Left kidney (tissue), 2 donors: ENCODE data around the gene CRACDL. TPM values are rescaled to one million over a fixed set of nuclear protein-coding genes. Genes with fewer than 3 reads are reported as not detected.
A peak's percentile ranks its signal among the peaks of the same experiment; 100 is the strongest.

Experiments
- DNase-seq: peaks from one replicate; pipeline ENCODE4 v3.0.0-alpha.2; 2013
- polyA plus RNA-seq: library from polyadenylated mRNA; unstranded; fragments of 120-200 nt; gene quantifications from one replicate; pipeline ENCODE4 v1.2.1, GENCODE V29; 2013; ENCODE audit not compliant: insufficient read length

The CRACDL gene
- polyA plus RNA-seq, 1 donor = 2.5 TPM

DNA sequence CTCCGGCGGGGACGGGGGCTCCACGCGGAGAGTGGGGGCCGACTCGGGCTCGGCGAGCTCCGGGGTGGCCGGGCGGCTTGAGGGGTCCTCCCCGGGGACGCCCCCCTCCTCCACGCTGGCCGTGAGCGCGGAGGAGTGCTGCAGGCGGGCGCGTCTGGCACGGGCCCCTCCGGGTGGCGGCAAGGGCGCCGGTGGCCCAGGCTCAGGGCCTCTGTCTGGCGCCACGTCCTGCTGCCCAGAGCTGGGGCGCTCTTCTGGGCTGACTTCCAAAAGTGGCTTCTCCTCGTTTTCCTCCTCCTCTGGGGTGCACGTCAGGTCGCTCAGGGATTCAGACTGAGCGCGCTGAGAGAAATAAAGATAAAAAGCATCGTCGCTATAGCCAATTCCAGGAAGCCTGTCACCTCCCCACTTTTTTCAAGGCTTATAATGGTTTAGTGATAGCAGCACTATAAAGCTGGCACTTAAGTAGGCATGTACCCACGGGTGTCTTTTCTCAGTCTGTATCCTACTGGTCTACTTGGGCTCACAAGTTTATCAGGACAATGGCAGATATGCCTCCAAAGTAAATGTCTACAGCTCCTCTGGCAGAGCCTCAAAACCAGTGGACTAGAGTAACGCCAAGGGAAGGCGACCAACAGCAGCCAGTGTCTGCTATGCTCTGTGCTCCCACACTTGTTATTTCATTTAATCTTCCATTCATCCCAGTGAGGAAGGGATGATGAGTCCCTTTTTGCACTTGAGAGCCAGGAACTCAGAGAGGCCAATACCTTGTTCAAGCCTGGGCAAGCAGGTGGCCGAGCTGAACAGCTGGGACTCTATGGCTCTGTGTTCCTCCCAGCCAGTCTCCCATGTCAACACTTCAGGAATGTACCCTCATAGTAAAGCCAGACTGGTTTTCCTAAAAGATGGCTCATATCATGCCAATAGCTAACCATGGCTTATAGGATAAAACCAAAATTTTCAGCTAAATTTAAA lies 112.5 kb downstream of the CRACDL start:
- no peak for DNase-seq

DNA sequence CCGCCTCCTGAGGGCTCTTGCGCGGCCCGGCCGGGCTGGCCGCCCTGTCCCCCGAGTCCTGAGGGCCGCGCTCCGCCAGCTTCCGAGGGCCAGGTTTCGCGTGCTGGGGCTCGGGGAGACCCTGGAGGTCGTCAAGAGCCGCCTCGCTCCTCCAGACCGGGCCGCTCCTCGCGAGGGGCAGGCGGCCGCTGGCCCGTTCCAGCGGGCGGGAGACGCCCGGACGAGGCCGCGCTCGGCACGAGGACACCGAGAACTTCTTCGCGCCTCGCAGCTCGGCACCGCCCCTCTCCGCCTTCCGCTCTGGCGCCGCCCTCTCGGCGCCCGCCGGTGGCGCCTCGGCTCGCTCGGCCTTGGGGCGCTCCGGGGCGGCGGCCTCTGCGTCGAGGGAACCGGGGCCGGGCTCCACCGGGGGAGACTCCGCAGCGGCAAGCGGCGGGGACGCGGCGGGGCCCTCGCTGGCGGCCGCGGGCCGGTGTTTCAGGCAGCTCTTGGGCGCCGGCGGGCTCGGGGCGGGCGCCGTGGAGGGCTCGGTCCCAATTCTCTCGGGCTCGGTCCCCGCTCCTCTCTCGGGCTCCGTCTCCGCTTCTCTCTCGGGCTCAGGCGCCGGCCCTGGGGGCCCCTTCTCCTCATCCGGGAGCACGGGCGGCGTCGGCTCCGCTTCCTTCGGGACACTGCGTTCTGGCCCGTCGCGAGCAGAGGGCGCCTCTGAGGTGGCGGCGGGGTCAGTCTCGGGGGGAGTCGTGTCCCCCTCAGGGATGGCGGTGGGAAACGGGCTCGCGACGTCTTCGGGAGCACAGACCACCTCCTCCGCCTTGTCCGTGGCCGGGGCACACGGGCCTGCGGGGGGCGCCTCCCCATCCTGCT lies 113.5 kb downstream of the CRACDL start:
- DNase-seq = peak; percentile 45

DNA sequence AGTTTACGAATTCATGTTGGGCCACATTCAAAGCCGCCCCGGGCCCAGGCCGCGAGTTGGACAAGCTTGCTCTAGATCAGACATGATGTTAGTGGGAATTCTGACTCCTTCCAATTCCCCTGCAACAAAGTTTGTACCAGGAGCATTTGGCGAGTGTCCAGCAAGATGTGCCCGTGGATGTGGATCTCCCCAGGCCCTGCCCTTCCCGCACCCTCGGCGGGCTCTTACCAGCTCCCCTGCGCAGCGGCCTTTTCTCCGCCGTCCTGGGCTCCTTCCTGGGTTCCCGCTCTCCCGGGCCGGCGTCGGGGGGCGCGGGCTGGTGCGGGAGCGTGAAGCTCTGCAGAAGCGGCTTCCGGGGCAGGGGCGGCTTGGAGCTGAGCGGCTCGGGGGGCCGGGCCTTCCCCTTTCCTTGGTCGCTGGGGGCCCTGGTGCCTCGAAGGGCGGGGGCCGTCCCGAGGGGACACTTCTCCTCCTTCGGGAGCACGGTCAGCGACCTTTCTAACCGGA lies 114.3 kb downstream of the CRACDL start:
- DNase-seq = no peak

DNA sequence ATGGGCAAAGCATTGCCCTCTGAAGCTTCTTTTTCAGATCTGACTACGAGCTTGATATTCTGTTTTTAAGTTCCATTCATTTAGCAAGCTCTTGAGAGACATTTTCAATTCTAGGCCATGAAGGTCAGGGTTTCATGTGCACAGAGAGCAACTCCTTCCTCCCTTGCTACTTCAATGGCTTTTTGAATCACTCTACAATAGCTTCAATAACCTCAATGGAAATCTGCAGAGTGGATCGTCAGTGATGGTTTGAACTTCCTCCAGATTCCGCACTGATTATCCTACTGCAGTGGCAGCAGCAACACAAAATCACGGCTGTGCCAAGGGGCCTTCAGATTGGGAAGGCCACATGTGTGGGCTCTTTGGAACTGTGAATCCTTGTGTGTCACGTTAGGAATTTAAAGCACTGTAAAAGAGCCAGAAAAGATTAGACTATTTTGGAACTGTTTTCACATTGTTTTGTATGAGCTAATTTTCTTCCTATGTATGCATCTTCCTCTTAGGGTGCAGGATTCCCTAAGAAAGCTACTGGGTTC lies 116.7 kb downstream of the CRACDL start:
- no peak for DNase-seq

DNA sequence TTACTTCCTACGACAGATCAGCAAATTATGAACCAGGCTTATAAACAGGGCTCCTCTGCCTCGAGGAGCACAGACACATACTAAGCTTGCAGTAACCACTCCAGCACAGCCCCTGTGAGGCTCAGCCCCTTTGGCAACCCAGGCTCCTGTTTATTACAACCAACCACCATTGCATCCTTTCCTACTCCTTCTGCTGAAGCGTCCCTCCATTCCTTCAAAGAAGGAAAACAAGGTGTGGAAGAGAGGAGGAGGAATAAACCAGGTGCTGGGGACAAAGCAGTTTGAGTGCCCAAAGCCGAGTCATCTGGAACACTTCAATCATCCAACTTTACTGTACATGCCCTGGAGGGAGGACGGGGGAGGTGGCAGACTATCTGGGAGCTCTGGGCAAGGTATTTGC lies 117.9 kb downstream of the CRACDL start:
- no peak for DNase-seq

DNA sequence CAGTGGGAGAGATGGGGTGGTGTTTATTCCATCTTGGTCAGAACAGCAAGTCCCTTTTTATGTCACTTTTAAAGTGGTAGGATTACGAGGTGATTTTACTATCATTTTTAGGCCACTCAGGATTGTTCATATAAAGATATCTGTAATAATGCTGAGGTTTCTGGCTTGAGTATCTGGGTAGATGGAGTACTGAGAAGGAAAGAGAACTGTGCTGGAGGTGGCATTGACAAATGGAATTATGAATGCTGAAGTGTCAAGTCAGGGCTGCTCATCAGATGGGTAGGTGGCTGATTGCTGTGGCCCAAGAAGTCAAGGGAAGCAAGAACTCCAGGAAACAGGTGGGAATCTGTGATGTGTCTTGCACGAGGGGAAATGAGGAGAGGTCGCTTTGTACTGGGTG lies 119.7 kb downstream of the CRACDL start:
- DNase-seq = no peak

DNA sequence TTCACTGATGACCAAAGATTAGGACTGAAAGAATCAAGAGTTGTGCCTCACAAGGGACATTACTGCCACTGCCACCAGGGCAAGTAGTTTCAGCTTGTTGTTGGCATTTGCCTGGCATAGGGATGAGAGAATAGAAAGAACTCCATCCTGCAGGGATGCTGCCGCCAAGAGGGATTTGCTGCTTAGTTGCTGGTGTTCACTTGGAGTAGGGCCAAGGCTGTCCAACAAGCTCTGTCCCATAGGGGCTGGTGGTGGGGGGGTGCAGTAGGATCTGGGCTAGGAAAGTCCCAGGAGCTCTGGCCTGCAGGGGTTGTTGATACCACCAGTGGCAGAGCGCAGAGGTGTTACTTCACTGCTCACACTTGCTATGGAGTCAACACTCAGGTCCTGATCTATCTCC lies 120.2 kb downstream of the CRACDL start:
- DNase-seq = no peak

DNA sequence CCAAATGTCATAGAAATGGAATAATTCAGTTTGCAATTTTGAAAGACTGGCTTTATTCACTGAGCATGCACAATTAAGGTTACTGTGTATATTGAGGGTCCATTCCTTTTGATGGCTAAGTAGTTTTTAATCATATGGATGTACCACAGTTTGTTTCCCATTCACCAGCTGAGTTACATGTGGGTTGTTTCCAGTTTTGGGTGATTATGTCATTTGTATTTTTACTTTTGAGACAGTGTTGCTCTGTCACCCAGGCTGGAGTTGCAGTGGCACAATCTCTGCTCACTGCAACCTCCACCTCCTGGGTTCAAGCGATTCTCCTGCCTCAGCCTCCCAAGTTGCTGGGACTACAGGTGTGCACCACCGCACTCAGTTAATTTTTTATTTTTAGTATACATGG lies 124.3 kb downstream of the CRACDL start:
- DNase-seq = no peak

DNA sequence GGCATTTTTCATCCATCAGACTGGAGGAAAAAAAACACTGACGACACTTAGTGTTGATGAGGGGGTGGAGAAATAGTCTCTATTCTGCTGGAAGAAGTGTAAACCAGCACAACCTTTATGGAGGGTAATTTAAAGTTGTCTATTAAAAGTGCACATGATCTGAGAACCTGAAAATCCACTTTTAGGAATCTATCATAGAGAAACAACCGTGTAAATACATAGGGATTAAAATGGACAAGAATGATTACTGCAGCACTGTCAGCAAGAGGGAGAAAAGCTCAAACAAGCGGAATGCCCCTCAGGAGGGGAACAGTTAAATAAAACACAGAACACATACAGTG lies 125.5 kb downstream of the CRACDL start:
- no peak for DNase-seq

DNA sequence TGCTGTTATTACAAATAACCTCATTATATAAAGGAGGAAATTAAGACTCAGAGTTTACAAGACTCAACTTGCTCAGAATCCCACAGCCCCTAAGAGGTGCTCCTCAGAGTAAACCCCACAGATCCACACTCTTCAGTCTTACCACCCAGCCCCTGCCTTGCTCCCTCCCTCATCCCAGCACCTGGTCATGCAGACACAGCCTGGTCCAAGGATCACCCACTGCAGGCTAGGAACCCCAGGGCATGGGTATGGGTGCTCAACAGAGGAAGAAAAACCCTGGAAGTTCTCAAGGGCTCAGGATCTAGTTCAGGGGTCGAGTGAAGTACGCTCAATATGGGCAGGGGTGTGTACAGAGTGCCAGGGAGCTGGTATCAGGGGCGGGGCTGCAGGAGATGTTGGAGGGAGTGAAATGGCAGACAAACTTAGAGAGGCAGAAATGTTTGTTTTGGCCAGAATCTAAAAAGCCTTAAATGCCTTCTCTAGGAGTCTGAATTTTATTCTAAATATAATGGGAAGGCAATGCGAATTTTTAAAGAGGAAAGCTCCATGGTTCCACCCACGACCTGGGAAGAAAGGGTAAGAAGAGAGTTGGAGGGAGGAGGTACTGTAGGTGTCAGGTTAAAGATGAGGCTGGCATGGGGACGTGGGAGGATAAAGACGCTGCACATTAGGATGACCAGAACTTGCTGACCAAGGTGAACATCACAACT lies 126.0 kb downstream of the CRACDL start:
- no peak for DNase-seq

DNA sequence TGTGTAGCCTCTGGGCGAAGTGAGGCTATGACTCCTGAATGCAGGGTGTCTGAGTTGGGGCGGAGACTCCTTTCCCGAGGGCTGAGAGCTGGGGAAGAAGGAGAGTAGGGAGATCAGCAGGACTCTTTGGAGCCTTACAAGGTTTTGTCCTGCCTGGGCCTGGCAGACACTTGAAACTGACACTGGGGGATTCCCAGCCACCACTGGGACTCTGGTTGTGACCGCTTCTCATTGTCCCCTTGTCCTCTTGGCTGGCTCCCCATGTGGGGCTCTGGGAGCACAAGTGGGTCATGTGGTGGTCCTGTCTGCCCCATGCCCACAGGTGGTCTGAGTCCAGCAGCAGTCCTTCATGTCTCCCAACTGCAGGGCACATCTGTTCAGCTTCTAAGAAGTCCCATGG lies 126.9 kb downstream of the CRACDL start:
- no peak for DNase-seq

DNA sequence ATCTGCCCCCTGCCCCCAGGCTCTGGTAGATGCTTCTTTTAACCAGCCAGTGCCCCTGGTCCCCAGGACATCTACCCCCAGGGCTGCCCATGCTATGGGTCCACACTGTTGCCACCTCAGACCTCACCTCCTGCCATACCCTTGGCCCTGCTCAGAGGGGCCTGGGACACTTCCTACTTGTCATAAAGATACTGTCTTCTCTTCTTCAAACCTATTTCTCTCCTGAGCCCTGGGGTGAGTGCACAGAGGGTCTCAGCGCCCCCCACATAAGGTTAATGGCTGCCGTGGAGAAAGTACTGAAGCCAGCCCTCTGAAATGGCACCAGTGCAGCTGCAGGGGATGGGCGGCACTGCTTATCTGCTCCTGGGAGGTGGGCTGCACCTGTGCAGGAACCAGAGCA lies 127.5 kb downstream of the CRACDL start:
- DNase-seq = no peak

DNA sequence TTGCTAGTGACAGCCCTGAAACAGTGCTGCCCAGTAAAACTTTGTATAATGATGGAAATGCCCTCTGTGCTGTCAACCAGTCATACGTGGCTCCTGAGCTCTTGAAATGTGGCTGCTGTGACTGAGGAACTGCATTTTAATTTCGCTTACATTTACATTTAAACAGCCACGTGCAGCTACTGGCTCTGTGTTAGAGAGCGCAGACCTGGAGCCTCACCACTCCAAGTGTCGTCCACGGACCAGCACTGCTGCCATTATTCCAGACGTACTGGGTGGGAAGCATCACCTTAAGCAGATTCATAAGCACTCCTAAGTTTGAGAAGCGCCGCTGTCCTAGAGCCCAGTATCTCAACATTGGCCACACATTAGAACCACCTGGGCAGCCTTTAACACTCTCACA lies 128.1 kb downstream of the CRACDL start:
- DNase-seq = no peak

DNA sequence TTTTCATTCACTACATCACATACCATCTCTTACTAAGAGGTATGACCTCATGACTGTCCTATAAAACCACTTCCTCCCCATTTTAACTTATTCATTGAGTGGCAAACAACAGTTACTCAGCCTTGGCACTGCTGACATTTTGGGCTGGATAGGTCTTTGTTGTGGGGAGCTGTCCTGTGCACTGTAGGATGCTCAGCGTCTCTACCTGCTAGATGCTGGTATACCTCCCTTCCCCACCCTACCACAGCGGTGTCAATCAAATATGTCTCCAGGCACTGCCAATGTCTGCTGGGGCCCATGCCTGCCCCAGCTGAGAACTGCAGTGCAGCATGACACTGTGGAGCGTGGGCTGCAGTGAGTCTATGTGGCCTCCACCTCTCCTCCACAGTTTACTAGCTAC lies 128.8 kb downstream of the CRACDL start:
- no peak for DNase-seq

DNA sequence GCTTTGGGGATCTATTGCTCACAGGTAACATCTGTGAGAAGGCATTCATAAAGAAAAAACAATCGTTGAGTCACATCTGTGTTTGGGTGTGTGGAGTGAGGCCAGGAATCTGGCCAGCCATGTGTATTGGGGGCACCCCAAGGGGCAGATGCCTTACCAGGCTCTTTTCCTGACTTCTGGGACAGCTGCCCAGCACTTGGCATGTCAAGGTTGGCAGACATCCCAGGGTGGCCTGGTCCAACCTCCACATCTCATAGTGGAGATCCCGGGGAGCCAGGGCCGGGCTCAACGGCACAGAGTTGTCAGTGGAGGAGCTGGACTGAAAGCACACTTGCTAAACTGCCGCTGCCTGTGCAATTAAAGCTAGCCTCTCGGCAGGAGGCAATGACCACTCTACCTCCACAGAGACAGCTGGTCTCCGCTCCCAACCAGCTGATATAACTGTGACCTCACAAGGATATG lies 129.8 kb downstream of the CRACDL start:
- no peak for DNase-seq

DNA sequence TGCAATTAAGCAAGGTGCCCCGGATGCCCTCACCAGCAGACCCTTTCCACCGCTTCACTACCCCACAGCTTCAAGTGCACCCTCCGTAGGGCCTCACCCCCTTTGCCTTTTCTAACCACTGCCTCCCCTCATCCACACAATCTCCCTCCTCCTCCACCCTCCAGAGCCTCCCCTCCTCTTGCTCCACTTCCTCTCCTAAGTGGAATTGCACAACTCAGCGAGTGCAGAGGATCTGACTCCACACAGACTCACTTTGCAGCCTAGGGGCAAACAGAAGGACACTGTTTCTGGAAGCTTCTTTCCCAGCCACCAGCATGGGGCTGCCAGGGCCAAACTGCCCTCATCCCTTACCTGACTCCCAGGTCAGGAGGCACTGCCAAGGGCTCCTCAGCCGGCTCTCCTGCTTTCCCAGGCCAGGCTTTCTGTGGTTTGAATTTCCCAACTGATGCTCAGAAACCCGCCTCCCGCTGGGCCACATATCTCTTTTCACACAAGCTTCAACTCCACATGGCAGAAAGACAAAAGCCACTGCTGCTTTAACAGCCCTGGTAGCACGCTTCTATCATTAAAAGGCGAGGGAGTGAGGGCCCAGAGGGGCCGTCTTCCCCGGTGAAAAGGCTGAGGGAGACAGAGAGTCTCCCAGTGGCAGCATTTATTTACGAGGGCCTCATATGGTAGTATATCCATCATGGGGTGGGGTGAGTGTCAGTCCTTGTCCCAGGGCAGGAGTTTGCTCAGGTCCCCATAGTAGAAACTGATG lies 130.4 kb downstream of the CRACDL start:
- no peak for DNase-seq

DNA sequence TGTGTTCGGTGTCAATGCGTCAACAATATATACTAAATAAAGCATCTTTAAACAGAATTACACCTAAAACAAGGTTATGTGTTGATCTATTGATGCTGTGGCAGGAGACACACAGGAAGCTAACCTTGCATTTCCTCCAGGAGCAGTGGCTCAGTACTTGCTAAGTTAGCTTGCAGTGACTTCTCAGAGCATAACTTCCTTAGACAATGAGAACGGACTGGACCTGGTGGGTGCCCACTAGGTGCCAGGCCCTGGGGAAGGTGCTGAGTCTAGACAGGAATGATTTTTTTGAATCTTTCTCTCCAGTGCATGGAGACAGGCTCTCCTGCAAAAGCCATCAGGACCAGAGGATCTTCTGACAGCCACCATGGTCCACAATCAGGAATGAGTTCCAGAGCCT lies 131.3 kb downstream of the CRACDL start:
- no peak for DNase-seq

DNA sequence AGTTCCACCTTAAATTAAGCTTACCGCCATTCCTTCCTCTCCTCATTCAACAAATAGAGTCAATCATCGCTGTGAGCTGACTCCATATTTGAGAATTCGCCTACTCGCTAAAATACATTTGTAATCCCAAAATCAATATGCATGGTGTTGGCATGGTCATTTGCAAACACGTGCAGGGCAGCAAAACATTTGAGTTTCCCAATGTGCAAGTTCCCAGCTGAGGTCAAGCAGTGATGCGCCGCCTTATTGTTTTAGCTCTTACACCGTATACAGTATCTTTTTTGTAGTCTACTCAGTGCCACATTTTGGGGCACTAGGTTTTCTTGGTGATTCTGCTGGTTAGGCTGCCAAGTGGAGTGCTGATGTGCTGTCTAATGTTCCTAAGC lies 131.8 kb downstream of the CRACDL start:
- DNase-seq = no peak

DNA sequence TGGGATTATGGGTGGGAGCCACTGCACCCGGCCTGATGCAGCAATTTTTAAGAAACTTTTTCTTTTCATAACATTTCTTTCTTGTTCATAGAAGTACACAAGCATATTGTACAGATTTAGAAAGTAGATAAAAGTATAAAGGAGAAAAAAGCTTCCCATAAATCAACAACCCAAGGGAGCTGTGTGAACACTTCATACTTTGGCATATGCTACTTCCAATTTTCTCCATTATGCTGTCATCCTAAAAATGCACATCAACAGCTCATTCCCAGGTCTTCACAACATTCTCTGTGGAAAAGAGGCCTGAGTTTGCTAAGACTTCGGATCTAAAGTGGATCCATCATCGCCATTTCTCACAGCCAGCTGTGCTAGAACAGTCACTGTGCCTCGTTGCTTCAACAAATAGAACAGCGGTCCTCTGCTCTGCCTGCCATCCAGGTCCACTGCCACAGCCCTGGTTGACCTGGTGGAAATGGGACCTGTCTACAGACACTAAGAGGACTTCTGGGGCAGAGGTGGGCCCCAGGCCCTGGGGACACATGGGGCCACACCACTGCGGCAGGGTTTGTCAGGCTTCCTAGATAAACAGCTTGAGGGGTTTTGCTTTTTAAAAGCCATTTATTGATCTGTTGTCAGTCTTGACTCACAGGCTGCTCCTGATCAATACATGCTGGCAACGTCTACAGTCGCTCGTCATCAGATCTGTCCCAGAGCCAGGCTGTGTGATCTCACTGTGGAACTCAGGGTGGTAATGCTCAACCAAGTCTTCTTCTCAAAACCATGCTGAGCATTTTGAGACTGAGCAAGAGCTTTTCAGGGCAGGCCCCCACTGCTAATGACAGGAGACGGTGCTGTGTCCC lies 132.4 kb downstream of the CRACDL start:
- DNase-seq = no peak

DNA sequence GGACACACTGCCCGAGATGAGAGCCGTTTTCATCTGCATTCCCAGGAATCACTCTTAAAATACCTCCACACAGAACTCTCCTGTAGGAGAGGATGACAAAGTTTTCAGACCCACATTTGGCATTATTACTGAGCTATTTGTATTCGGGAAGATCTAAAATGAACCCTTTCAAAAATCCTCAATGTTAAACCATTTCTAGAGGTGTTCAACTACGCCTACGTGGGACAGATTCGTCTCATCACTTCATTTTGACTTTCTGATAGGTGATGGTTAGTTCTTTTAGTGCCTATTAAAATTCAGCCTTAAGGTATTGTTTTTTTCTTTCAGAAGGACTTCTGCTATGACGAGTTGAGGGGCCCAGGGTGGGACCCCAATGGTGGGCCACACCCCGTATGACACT lies 133.7 kb downstream of the CRACDL start:
- DNase-seq = no peak
